Osteocyte (in vitro differentiated cells): ENCODE measurements around the gene BBX. TPM values are rescaled to one million over a fixed set of nuclear protein-coding genes. Genes with fewer than 3 reads are reported as not detected.

Experiments used
- DNase-seq: peaks from one replicate; pipeline ENCODE4 v3.0.0; 2021; ENCODE audit warnings: mixed read lengths; ENCODE audit not compliant: unreplicated experiment; ENCODE audit errors: extremely low spot score
- H3K27ac Mint-ChIP-seq: one replicate; pipeline ENCODE4 v1.8.0; 2021; ENCODE audit warnings: mild to moderate bottlenecking, mixed read lengths; ENCODE audit not compliant: unreplicated experiment
- H3K27me3 Mint-ChIP-seq: one replicate; pipeline ENCODE4 v1.8.0; 2021; ENCODE audit warnings: mixed read lengths; ENCODE audit not compliant: unreplicated experiment
- H3K36me3 Mint-ChIP-seq: one replicate; pipeline ENCODE4 v1.8.0; 2021; ENCODE audit warnings: mixed read lengths; ENCODE audit not compliant: unreplicated experiment
- H3K4me1 Mint-ChIP-seq: one replicate; pipeline ENCODE4 v1.8.0; 2021; ENCODE audit warnings: mixed read lengths; ENCODE audit not compliant: unreplicated experiment
- H3K4me3 Mint-ChIP-seq: one replicate; pipeline ENCODE4 v1.8.0; 2021; ENCODE audit warnings: mild to moderate bottlenecking, moderate library complexity, mixed read lengths; ENCODE audit not compliant: unreplicated experiment
- H3K9me3 Mint-ChIP-seq: one replicate; pipeline ENCODE4 v1.8.0; 2021; ENCODE audit warnings: mixed read lengths; ENCODE audit not compliant: unreplicated experiment
- total RNA-seq: library from RNA; stranded (reverse); gene quantifications from 2 replicates; pipeline ENCODE4 v1.2.1, GENCODE V29; 2021
- TF ChIP-seq, protein P1 (sequence below): fragments of 200-600 bp; sonication (generic); IDR thresholded peaks from 2 replicates; pipeline ENCODE4 v1.5.0; 2021; ENCODE audit warnings: antibody characterized with exemption, mild to moderate bottlenecking, moderate library complexity

Gene BBX
- total RNA-seq, 1 donor from 2014 or later = 92.2 TPM

DNA sequence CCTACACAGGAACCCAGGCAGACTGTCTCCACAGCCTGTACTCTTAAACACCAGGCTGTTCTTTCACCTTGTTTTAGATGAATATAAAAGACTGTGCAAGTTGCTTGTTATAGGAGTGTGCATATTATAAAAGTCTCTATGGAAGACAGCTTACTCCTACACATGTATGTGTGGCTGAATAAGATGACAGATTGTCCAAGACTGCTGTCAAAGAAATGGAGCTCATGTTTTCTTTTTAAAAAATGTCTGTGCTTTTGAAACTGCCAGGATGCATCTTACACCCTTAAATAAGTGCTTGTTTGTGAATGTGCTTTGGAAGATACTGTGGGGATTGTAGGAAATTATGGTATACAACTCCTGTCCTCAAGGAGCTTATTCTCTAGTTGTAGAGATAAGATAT lies 237.4 kb downstream of the BBX start:
- Mint-ChIP-seq H3K9me3 (no peaks in the 10 kb centered on the region), H3K36me3 (peaks cover 24% of the 10 kb centered on the region), H3K27ac (no peak overlapping the region), H3K4me1 (peaks cover 3% of the 10 kb centered on the region), H3K4me3 (no peak overlapping the region), H3K27me3 (no peaks in the 10 kb centered on the region)
- no peak for DNase-seq
- TF ChIP-seq, protein P1, sequence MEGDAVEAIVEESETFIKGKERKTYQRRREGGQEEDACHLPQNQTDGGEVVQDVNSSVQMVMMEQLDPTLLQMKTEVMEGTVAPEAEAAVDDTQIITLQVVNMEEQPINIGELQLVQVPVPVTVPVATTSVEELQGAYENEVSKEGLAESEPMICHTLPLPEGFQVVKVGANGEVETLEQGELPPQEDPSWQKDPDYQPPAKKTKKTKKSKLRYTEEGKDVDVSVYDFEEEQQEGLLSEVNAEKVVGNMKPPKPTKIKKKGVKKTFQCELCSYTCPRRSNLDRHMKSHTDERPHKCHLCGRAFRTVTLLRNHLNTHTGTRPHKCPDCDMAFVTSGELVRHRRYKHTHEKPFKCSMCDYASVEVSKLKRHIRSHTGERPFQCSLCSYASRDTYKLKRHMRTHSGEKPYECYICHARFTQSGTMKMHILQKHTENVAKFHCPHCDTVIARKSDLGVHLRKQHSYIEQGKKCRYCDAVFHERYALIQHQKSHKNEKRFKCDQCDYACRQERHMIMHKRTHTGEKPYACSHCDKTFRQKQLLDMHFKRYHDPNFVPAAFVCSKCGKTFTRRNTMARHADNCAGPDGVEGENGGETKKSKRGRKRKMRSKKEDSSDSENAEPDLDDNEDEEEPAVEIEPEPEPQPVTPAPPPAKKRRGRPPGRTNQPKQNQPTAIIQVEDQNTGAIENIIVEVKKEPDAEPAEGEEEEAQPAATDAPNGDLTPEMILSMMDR = no peak

- Mint-ChIP-seq H3K4me1 (peaks cover 3% of the 10 kb centered on the region), H3K4me3 (no peak overlapping the region), H3K27ac (no peak overlapping the region), H3K9me3 (no peaks in the 10 kb centered on the region), H3K27me3 (no peaks in the 10 kb centered on the region), H3K36me3 (peaks cover 26% of the 10 kb centered on the region)
- DNase-seq = no peak
- TF ChIP-seq, protein P1 = no peak
These were observed 238.6 kb downstream of the BBX start for GRCh38 chr3:107761391-107761790.

DNA sequence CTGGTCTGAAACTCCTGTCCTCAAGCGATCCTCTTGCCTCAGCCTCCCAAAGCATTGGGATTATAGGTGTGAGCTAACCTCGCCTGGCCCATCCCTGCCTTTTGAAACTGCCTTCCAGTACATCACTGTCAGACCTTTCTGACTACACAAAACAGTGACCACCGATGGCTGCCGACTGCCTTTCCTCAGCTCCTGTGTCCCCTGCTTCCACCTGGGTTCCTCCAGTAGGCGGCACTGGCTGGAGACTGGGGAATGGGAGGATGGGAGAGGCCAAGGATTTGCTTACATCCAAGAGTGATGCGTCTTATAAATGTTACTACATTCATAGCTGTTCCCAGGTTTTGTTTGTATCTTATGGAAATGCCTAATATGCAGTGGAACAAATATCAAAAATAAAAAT lies 242.8 kb downstream of the BBX start:
- Mint-ChIP-seq H3K27me3 (no peaks in the 10 kb centered on the region), H3K36me3 (peaks cover 13% of the 10 kb centered on the region), H3K27ac (no peak overlapping the region), H3K4me1 (no peaks in the 10 kb centered on the region), H3K9me3 (no peaks in the 10 kb centered on the region), H3K4me3 (no peak overlapping the region)
- DNase-seq = no peak
- TF ChIP-seq, protein P1 = no peak

DNA sequence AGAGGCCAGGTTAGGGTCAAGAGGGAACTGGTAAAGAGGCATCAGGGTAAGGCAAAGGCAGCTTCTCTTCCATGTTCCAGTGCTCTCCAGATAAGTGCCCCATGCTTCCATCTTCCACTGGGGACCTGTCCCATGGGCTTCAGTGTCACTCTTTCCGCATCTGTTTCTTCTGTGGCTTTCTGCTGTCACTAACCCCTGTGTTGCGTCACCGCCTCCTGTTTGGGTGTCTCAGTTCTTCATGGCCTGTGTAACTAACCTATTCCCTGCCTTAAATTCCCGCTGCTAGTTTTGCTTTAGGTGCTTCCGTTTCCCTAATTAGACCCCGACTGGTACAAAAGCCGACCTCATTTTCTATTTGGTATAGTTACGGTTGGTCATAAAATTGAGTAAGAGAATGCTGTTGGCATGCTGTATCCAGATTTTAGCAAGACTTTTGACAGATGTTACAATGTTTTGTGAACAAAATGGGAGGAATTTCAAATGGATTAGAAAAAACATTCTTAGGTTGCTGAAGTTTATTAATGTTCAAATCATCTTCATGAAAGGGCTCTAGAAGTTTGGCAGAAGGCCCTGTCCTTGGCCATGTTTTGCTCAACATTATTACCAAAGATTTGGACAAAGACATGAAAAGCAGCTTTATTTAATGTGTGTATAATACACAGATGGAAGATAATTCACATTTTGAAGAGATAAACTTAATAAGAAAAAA lies 245.3 kb downstream of the BBX start:
- Mint-ChIP-seq H3K4me3 (no peak overlapping the region), H3K27ac (no peak overlapping the region), H3K4me1 (peaks cover 5% of the 10 kb centered on the region), H3K9me3 (no peaks in the 10 kb centered on the region), H3K27me3 (no peaks in the 10 kb centered on the region), H3K36me3 (peaks cover 21% of the 10 kb centered on the region)
- TF ChIP-seq, protein P1 = no peak
- DNase-seq = no peak

DNA sequence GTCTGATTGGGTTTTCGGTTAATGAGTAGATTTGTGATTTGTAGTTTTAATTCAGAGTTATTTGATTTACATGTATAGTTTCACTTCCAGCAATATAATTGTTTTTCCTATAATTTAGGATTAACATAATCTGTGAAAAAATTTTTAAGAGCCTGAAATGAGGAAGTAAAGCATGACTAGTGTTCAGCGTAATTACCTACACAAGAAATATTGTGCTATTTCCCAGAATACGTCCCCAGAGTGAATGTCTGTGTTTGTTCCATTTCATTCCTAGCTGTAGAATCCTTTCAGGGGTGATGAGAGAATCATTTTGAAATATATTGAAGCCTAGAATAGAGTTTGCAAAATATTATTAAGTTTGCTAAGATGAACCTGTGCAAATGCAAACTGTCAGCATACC lies 247.1 kb downstream of the BBX start:
- H3K4me3 Mint-ChIP-seq = no peak overlapping the region
- DNase-seq = no peak
- H3K27ac Mint-ChIP-seq = no peak overlapping the region
- no peaks in the 10 kb centered on the region for H3K9me3 Mint-ChIP-seq
- peaks cover 5% of the 10 kb centered on the region for H3K4me1 Mint-ChIP-seq
- H3K36me3 Mint-ChIP-seq = peaks cover 32% of the 10 kb centered on the region
- H3K27me3 Mint-ChIP-seq = no peaks in the 10 kb centered on the region
- TF ChIP-seq, protein P1 = no peak
